ENCODE measurements around the gene TDRKH. TPM values are rescaled to one million over a fixed set of nuclear protein-coding genes. Genes with fewer than 3 reads are reported as not detected.
A peak's percentile ranks its signal among the peaks of the same experiment; 100 is the strongest.

The TDRKH gene
- total and polyA plus RNA-seq, 2 donors (not counting 1 experiment from before 2014, with no cell fraction given), result 1.8 to 5.6 TPM

GRCh38 chr1:151833172-151833900, 43.0 kb upstream of the TDRKH start:
- no peak for DNase-seq (ENCODE audit: low read depth in 2 of 2)
- H3K27me3 ChIP-seq (ENCODE audit: control insufficient read depth, insufficient read depth, low read length), result peaks cover 21% of the 10 kb centered on the region
- H3K27ac ChIP-seq (ENCODE audit: insufficient read depth, low read length), result no peak overlapping the region
- H3K4me3 ChIP-seq (replicated peaks in 1 of 4; ENCODE audit: control extremely low read depth in 1 of 4, insufficient read depth in 1 of 4, low read depth in 3 of 4, low read length in 4 of 4), result no peak overlapping the region
- H3K4me2 ChIP-seq (ENCODE audit: extremely low read depth, insufficient read depth, low read length), result no peak overlapping the region
- H2AFZ ChIP-seq (ENCODE audit: low read length), result no peak overlapping the region
- no peaks in the 10 kb centered on the region for H3K36me3 ChIP-seq (ENCODE audit: control insufficient read depth, insufficient read depth, low read length)
- H4K20me1 ChIP-seq (ENCODE audit: control insufficient read depth, extremely low read depth, insufficient read depth, low read length), result no peaks in the 10 kb centered on the region
- H3K79me2 ChIP-seq (ENCODE audit: control insufficient read depth, insufficient read depth, low read length), result no peaks in the 10 kb centered on the region
- no peaks in the 10 kb centered on the region for H3K4me1 ChIP-seq (ENCODE audit: control insufficient read depth, extremely low read depth, insufficient read depth, low read length)
- TF ChIP-seq, protein P1, sequence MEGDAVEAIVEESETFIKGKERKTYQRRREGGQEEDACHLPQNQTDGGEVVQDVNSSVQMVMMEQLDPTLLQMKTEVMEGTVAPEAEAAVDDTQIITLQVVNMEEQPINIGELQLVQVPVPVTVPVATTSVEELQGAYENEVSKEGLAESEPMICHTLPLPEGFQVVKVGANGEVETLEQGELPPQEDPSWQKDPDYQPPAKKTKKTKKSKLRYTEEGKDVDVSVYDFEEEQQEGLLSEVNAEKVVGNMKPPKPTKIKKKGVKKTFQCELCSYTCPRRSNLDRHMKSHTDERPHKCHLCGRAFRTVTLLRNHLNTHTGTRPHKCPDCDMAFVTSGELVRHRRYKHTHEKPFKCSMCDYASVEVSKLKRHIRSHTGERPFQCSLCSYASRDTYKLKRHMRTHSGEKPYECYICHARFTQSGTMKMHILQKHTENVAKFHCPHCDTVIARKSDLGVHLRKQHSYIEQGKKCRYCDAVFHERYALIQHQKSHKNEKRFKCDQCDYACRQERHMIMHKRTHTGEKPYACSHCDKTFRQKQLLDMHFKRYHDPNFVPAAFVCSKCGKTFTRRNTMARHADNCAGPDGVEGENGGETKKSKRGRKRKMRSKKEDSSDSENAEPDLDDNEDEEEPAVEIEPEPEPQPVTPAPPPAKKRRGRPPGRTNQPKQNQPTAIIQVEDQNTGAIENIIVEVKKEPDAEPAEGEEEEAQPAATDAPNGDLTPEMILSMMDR (conservative IDR thresholded peaks at IDR 0.05 in 1 of 2, IDR thresholded peaks at IDR 0.05 in 1 of 2; ENCODE audit: low read depth in 1 of 2, low read length in 2 of 2), result no peak
- no peak for TF ChIP-seq EZH2 (IDR thresholded peaks at IDR 0.05; ENCODE audit: low read length, missing control alignments)
- no peak overlapping the region for H3K9ac ChIP-seq (ENCODE audit: insufficient read depth, low read length)
- H3K9me3 ChIP-seq (ENCODE audit: control insufficient read depth, insufficient read depth, low read depth, low read length), result no peaks in the 10 kb centered on the region

DNA sequence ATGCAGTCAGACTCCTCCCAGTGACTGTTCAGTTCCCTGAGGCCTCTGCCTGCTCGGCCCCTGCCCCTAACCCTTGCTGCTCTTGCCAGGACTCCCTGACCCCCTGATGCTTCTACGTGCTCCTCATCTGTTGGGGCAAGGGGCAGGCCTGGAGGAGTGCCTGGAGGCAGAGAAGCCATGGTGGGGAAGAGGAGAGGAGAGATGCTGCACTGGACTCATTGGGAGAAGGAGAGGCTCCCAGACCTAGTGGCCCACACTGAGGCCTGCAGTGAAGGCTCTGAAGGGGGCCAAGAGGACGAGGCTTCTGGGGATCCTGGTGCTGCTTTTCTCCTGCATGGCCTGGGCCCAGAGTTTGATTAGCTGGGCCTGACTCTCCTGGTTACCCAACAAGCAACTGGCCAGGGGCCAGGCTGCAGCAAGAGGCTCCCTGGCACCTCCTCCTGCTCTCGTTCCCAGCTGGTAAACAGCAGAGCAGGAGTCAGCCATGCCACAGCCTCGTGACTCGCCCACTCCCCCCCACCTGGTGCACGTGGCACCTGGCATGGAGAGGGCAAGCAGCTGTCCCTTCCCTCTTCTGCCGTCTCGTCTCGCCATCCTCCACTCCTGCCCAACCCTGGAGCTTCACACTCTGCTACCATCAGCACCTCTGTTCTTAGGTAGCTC, 42.1 kb upstream of the TDRKH start:
- no peak overlapping the region for H3K27ac ChIP-seq (ENCODE audit: insufficient read depth, low read length)
- no peaks in the 10 kb centered on the region for H3K36me3 ChIP-seq (ENCODE audit: control insufficient read depth, insufficient read depth, low read length)
- H3K4me1 ChIP-seq (ENCODE audit: control insufficient read depth, extremely low read depth, insufficient read depth, low read length), result no peaks in the 10 kb centered on the region
- H3K4me2 ChIP-seq (ENCODE audit: extremely low read depth, insufficient read depth, low read length), result no peak overlapping the region
- H4K20me1 ChIP-seq (ENCODE audit: control insufficient read depth, extremely low read depth, insufficient read depth, low read length), result no peaks in the 10 kb centered on the region
- no peak overlapping the region for H2AFZ ChIP-seq (ENCODE audit: low read length)
- H3K27me3 ChIP-seq (ENCODE audit: control insufficient read depth, insufficient read depth, low read length), result peaks cover 12% of the 10 kb centered on the region
- no peak overlapping the region for H3K9ac ChIP-seq (ENCODE audit: insufficient read depth, low read length)
- peak in 1 of 2 donors; percentile 52 for DNase-seq (ENCODE audit: low read depth in 2 of 2)
- no peaks in the 10 kb centered on the region for H3K9me3 ChIP-seq (ENCODE audit: control insufficient read depth, insufficient read depth, low read depth, low read length)
- H3K79me2 ChIP-seq (ENCODE audit: control insufficient read depth, insufficient read depth, low read length), result no peaks in the 10 kb centered on the region
- TF ChIP-seq, protein P1 (conservative IDR thresholded peaks at IDR 0.05 in 1 of 2, IDR thresholded peaks at IDR 0.05 in 1 of 2; ENCODE audit: low read depth in 1 of 2, low read length in 2 of 2), result no peak
- TF ChIP-seq EZH2 (IDR thresholded peaks at IDR 0.05; ENCODE audit: low read length, missing control alignments), result no peak
- no peak overlapping the region for H3K4me3 ChIP-seq (replicated peaks in 1 of 4; ENCODE audit: control extremely low read depth in 1 of 4, insufficient read depth in 1 of 4, low read depth in 3 of 4, low read length in 4 of 4)

GRCh38 chr1:151831605-151832004, 41.3 kb upstream of the TDRKH start, which contains the start of gene RORC:
Gene RORC, minus strand, starts transcription at chr1:151831802. Its CDS starts 38 bp downstream, at chr1:151831764.
- Histone ChIP-seq H3K27ac (ENCODE audit: insufficient read depth, low read length) (no peak within 1 kb of the TSS), H2AFZ (ENCODE audit: low read length) (no peak within 1 kb of the TSS)

More at GRCh38 chr1:151831605-151832004, 41.3 kb upstream of the TDRKH start, which contains the start of gene RORC:
- no peaks in the 10 kb centered on the region for H4K20me1 ChIP-seq (ENCODE audit: control insufficient read depth, extremely low read depth, insufficient read depth, low read length)
- peaks cover 6% of the 10 kb centered on the region for H3K27me3 ChIP-seq (ENCODE audit: control insufficient read depth, insufficient read depth, low read length)
- H3K36me3 ChIP-seq (ENCODE audit: control insufficient read depth, insufficient read depth, low read length), result no peaks in the 10 kb centered on the region
- no peak within 1 kb of the TSS for H3K4me2 ChIP-seq (ENCODE audit: extremely low read depth, insufficient read depth, low read length)
- H3K9ac ChIP-seq (ENCODE audit: insufficient read depth, low read length), result no peak within 1 kb of the TSS
- no peaks in the 10 kb centered on the region for H3K9me3 ChIP-seq (ENCODE audit: control insufficient read depth, insufficient read depth, low read depth, low read length)
- no peak within 1 kb of the TSS for H3K4me3 ChIP-seq (replicated peaks in 1 of 4; ENCODE audit: control extremely low read depth in 1 of 4, insufficient read depth in 1 of 4, low read depth in 3 of 4, low read length in 4 of 4)
- no peak for DNase-seq (ENCODE audit: low read depth in 2 of 2)
- no peaks in the 10 kb centered on the region for H3K4me1 ChIP-seq (ENCODE audit: control insufficient read depth, extremely low read depth, insufficient read depth, low read length)
- H3K79me2 ChIP-seq (ENCODE audit: control insufficient read depth, insufficient read depth, low read length), result no peaks in the 10 kb centered on the region
- no peak for TF ChIP-seq EZH2 (IDR thresholded peaks at IDR 0.05; ENCODE audit: low read length, missing control alignments)
- TF ChIP-seq, protein P1 (conservative IDR thresholded peaks at IDR 0.05 in 1 of 2, IDR thresholded peaks at IDR 0.05 in 1 of 2; ENCODE audit: low read depth in 1 of 2, low read length in 2 of 2), result no peak
